TTC549 (cell line): Measurements from ENCODE around the gene G6PD.
A peak's percentile ranks its signal among the peaks of the same experiment; 100 is the strongest.
"Not testable (repeated sequence)": the region's sequence is repeated elsewhere in the genome, so short reads cannot be mapped to it uniquely, and the experiment has no call there.

Experiments
- FAIRE-seq: peaks from 2 replicates; lab custom pipeline; 2012; peaks lifted over from hg19 to GRCh38; lab: Jason Lieb, UNC

The G6PD gene

GRCh38 chrX:154546354-154547244 lies at the start of gene G6PD:
Gene G6PD, minus strand, starts transcription at chrX:154546846. Its CDS starts 691 bp downstream, at chrX:154546155.
- FAIRE-seq = no peak

DNA sequence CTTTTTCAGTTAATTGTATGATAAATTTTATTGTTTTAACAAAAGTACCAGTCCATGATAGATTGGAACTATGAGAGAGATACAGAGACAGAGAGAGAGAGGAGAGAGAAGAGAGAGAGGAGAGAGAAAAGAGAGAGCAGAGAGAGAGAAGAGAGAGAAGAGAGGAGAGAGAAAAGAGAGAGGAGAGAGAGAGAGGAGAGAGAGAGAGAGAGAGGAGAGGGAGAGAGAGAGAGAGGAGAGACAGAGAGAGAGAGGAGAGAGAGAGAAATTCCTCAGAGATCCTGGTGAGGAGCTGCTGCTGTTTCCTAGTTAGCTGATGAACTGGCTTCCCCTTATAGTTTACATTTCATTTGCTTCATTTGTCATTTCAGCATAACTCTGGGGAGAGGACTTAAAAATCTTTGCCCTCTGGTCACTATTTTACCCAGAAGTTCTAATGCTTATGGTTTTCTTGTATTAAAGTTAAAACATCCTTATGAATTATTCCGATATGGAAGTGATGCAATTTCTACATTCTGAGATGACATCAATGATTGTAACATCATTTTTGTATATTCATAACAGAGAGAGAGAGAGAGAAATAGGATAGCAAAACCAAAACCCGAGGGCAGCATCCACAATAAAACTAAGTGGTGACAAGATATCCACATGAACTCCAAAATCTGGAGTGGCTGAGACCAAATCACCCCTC lies 49.1 kb upstream of the G6PD start:
- no peak for FAIRE-seq

GRCh38 chrX:154594491-154594890 lies 47.8 kb upstream of the G6PD start:
- no peak for FAIRE-seq

GRCh38 chrX:154593201-154593600 lies 46.6 kb upstream of the G6PD start:
- FAIRE-seq = no peak

- no peak for FAIRE-seq
Measured at GRCh38 chrX:154592505-154592904, 45.9 kb upstream of the G6PD start.

- peak; percentile 90 for FAIRE-seq
Measured at GRCh38 chrX:154590415-154590814, 43.8 kb upstream of the G6PD start.

DNA sequence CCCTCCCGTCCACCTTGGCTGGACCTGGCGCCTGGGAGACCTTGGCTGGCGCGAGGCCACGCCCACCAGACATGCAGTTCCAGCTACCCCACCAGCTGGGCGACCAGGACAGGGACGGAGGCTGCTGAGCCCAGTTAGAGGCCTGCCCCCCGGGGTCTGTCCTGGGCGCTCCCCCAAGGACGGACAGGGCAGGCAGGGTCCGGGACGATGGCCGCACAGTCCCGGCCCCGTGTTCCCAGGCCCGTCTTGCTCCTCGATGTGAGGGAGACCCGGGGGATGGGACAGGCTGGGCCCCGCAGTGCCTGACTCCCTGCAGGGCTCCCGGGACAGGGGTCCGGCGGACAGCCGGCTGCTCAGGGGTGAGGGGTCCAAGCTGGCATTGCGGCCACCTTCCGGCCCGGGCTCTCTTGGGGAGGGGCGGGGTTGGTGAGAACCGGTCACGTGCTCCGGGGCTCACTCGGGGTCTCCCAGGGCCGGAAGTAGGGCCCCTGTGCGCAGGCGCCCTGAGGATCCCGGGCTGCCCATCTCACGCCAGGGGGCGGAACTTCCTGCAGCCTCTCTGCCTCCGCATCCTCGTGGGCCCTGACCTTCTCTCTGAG lies 38.0 kb upstream of the G6PD start, which contains the start of gene CTAG1A:
Gene CTAG1A (plus strand): TSS at position 549 of the 599 bp plus-strand sequence. CDS start 74 bp downstream, outside the sequence.
- not testable (repeated sequence) for FAIRE-seq

DNA sequence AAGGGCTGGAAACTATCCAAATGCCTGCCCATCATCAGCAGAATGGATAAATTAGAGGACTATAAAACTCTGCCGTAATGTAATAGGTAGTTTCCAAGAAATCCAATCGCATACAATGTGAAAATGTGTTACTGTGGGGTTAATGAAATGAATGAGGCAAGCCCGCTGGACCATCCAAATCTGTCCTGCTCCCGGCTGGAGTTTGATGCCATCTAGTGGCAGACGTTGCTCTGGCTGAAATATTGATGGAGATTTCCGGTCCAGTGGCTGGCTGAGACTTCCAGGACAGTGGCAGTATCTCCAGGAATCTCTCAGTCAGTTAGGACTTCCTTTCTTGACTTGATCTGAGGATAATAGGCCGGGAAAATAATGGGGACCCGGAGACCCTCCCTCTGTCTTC lies 36.3 kb upstream of the G6PD start:
- not testable (repeated sequence) for FAIRE-seq

DNA sequence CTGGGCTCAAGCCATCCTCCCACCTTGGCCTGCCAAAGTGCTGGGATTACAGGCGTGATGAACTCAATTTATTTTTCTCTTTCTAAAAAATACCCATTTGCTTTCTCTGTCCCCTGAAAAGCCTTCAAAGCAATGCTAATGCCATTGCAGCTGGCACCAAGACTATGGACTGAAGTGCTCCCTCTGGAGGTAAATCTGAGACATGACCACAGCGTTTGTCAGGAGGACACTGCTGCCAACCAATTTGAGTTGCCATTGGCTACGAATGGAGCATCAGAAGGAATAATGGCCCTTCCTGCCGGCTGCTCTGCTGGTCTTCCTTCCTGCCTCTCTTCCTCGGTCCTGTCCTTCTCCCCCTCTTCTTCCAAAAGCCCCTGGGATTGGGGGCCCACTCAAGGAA lies 28.4 kb upstream of the G6PD start:
- FAIRE-seq = peak; percentile 34

GRCh38 chrX:154573061-154573460 lies 26.4 kb upstream of the G6PD start:
- not testable (repeated sequence) for FAIRE-seq

DNA sequence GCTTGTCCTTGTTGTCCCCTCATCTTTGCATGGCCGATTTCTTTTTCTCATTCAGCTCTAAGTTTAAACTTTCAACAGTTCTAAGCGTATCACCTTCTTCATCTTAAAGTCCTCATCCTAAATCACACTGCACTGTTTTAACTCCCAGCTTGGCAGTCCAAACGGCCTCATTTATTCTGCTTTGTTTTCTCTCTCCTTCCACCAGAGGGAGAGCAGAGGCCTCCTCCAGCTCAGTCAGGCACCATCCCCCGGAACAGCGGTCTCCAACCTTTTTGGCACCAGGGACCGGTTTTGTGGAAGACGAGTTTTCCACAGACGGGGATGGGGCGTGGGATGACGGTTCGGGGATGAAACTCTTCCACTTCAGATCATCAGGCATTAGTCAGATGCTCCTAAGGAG lies 23.7 kb upstream of the G6PD start:
- FAIRE-seq = not testable (repeated sequence)

DNA sequence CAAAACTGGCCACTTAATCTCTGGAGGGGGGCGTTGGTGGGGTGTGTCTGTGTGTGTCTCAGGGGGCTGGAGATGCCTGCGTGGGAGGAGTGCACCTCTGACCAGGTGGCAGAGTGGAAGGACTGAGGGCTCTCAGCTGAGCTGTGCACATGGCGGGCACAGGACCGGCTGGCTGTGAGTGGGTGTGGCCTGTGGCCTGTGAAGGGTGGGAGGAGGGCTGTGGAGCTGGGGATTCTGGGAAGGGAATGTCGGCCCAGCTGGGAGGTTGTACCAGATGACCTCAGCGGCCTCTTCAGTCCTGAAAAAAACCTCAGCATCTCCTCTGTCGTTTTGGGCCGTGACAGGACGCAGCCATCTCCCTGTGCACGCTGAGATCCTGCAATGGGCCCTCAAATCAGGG lies 15.6 kb upstream of the G6PD start:
- not testable (repeated sequence) for FAIRE-seq

GRCh38 chrX:154560326-154560725 lies 13.7 kb upstream of the G6PD start:
- FAIRE-seq = not testable (repeated sequence)

GRCh38 chrX:154558896-154559295 lies 12.2 kb upstream of the G6PD start:
- not testable (repeated sequence) for FAIRE-seq

DNA sequence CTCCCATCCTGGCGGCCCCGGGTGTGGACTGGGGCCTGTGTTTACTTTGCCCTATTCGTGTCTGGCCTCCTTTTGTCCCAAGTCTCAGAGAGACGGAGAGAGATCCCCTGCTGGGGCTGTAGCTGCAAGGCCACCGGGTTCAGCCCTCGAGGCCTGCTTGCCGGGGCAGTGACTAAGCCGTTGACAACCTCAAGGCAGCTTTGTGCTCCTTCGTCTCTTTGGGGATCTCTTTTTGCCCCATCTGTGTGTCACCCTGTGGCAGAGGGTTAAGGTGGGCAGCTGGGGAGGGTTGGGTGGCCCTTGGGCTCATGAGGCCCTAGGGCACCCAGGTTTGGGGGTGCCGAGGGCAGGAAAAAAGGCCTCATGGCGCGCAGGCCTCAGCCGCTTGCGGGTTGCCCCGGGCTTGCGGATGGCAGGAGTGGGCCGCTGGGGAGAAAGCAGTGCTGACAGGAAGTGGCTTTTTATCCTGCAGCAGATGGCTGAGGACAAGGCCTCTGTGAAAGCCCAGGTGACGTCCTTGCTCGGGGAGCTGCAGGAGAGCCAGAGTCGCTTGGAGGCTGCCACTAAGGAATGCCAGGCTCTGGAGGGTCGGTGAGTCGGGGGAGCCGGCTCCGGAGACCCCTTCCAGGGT lies 11.5 kb upstream of the G6PD start:
- not testable (repeated sequence) for FAIRE-seq

DNA sequence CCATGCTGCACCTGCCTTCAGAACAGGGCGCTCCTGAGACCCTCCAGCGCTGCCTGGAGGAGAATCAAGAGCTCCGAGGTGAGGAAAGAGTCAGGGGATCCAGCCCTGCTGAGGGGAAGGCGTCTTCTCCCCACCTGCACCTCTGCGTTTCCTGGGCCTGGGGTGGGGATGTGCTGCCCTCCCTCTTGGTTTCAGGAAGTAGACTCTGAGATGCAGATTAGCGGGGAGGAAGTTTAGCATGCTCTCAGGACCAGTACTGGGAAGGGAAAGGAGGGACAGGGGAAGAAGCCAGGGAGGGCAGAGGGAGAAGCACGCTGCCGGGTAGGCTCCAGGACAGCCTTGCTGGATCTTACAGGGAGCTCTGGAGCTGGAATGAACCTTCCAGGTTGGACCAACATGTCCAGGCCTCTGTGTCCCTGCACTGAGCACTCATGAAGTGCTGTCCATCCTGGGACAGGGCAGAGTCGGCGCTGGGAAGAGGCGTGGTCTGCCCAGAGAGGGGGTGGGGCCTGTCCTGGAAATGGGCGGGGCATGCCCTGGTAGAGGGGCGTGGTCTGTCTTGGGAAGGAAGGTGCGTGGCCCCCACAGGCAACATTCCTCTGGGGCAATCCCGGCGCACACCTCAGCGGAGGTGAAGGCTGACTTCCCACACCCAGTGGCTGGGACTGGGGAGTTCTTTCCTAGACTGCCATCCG lies 5.6 kb upstream of the G6PD start:
- not testable (repeated sequence) for FAIRE-seq

DNA sequence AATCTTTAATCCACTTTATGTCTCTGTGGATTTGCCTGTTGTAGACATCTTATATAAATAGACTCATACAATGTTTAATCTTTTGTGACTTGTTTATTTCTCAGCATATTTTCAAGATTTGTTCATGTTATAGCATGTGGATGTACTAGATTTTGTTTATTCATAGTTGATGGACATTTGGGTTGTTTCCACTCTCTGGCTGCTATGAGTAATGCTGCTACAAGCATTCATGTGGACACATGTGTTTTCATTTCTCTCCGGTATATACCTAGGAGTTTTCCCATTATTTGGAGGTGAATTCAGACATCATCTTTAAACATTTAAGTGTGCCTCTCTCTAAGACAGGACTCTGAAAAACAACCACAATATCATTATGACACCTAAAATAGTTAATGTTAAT lies 3.1 kb upstream of the G6PD start:
- no peak for FAIRE-seq

DNA sequence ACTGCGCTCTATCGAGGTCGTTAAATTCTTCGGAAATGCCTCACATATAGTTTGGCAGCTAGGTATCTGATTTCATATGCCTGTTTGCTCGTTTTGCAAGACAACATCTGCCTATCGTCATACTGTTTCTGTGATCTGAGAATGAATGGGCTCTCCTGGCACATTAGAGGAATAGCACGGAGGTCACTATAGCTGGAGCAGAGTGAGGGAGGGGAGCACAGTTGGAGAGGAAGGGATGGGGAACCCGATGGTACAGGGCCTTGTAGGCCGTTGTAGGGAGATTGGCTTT lies 1.3 kb upstream of the G6PD start:
- no peak for FAIRE-seq

GRCh38 chrX:154547245-154548027 lies 790 bp upstream of the G6PD start, which contains the start of gene IKBKG:
Gene IKBKG, plus strand, starts transcription at chrX:154547620. Its CDS starts 4,383 bp downstream, at chrX:154552003.
- FAIRE-seq = no peak

GRCh38 chrX:154545673-154546274 lies 872 bp downstream of the G6PD start:
- FAIRE-seq = no peak
